ENCODE results near the gene COX14.
"Not testable (repeated sequence)": the region's sequence is repeated elsewhere in the genome, so short reads cannot be mapped to it uniquely, and the experiment has no call there.

Gene COX14

GRCh38 chr12:50110762-50111351 lies 1.2 kb upstream of the COX14 start:
- DNase-seq, result peak in 1 of 2 donors; percentile 24

- no peak for DNase-seq
These were observed 692 bp upstream of the COX14 start for GRCh38 chr12:50111395-50111692.

- DNase-seq, result peak in 1 of 2 donors; percentile 14
These were observed 601 bp downstream of the COX14 start for GRCh38 chr12:50112456-50113218.

- DNase-seq, result no peak
These were observed 5.1 kb downstream of the COX14 start for GRCh38 chr12:50117057-50117622.

GRCh38 chr12:50119387-50119786 lies 7.4 kb downstream of the COX14 start:
- no peak for DNase-seq

GRCh38 chr12:50120521-50120920 lies 8.5 kb downstream of the COX14 start:
- no peak for DNase-seq

GRCh38 chr12:50120953-50121352 lies 8.9 kb downstream of the COX14 start:
- DNase-seq, result no peak

GRCh38 chr12:50121641-50122040 lies 9.6 kb downstream of the COX14 start:
- no peak for DNase-seq

- no peak for DNase-seq
These were observed 11.2 kb downstream of the COX14 start for GRCh38 chr12:50123203-50123602.

- no peak for DNase-seq
These were observed 15.5 kb downstream of the COX14 start for GRCh38 chr12:50127546-50127945.

- no peak for DNase-seq
These were observed 17.3 kb downstream of the COX14 start for GRCh38 chr12:50129290-50129689.

- peak in 1 of 2 donors; percentile 68 for DNase-seq
These were observed 20.6 kb downstream of the COX14 start for GRCh38 chr12:50132505-50133135.

- no peak for DNase-seq
These were observed 31.0 kb downstream of the COX14 start for GRCh38 chr12:50142993-50143392.

- no peak for DNase-seq
These were observed 33.4 kb downstream of the COX14 start for GRCh38 chr12:50145439-50145838.

- DNase-seq, result no peak
These were observed 35.2 kb downstream of the COX14 start for GRCh38 chr12:50147281-50147680.

GRCh38 chr12:50148011-50148410 lies 36.0 kb downstream of the COX14 start:
- DNase-seq, result not testable (repeated sequence)

- DNase-seq, result no peak
These were observed 37.3 kb downstream of the COX14 start for GRCh38 chr12:50149311-50149710.

GRCh38 chr12:50151047-50151687 lies 39.1 kb downstream of the COX14 start:
- no peak for DNase-seq

- not testable (repeated sequence) for DNase-seq
These were observed 42.9 kb downstream of the COX14 start for GRCh38 chr12:50154947-50155346.

- DNase-seq, result no peak
These were observed 44.6 kb downstream of the COX14 start for GRCh38 chr12:50156641-50157040.

GRCh38 chr12:50157259-50157658 lies 45.2 kb downstream of the COX14 start:
- DNase-seq, result no peak

GRCh38 chr12:50160643-50161042 lies 48.6 kb downstream of the COX14 start:
- DNase-seq, result no peak

- DNase-seq, result no peak
These were observed 50.2 kb downstream of the COX14 start for GRCh38 chr12:50162230-50162629.

GRCh38 chr12:50164963-50165362 lies 52.9 kb downstream of the COX14 start:
- DNase-seq, result no peak

Measured in CD4-positive, alpha-beta T cell treated with Interferon alpha-2 for 1 hour (primary cell).